NCI-H2107 (cell line): ENCODE measurements around the gene GLE1.

ENCODE experiments used
- DNase-seq: peaks from one replicate; lab custom pipeline; 2025; lab: John Stamatoyannopoulos, UW

GLE1 gene, protein sequence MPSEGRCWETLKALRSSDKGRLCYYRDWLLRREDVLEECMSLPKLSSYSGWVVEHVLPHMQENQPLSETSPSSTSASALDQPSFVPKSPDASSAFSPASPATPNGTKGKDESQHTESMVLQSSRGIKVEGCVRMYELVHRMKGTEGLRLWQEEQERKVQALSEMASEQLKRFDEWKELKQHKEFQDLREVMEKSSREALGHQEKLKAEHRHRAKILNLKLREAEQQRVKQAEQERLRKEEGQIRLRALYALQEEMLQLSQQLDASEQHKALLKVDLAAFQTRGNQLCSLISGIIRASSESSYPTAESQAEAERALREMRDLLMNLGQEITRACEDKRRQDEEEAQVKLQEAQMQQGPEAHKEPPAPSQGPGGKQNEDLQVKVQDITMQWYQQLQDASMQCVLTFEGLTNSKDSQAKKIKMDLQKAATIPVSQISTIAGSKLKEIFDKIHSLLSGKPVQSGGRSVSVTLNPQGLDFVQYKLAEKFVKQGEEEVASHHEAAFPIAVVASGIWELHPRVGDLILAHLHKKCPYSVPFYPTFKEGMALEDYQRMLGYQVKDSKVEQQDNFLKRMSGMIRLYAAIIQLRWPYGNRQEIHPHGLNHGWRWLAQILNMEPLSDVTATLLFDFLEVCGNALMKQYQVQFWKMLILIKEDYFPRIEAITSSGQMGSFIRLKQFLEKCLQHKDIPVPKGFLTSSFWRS

GRCh38 chr9:128504485-128505413 is at the start of gene GLE1:
Gene GLE1, plus strand, starts transcription at chr9:128504719. Its CDS starts 87 bp downstream, at chr9:128504806.
- peak; percentile 91 for DNase-seq

- no peak for DNase-seq
Measured at GRCh38 chr9:128454991-128455390, 49.5 kb upstream of the GLE1 start.

GRCh38 chr9:128455849-128456612 is 48.5 kb upstream of the GLE1 start, which contains the start of gene ODF2:
Gene ODF2, plus strand, starts transcription at chr9:128456006. Its CDS starts 86 bp downstream, at chr9:128456092.
- DNase-seq: peak; percentile 95

- DNase-seq: peak; percentile 35
Measured at GRCh38 chr9:128456613-128457061, 47.9 kb upstream of the GLE1 start.

- no peak for DNase-seq
Measured at GRCh38 chr9:128457207-128457606, 47.3 kb upstream of the GLE1 start.

DNA sequence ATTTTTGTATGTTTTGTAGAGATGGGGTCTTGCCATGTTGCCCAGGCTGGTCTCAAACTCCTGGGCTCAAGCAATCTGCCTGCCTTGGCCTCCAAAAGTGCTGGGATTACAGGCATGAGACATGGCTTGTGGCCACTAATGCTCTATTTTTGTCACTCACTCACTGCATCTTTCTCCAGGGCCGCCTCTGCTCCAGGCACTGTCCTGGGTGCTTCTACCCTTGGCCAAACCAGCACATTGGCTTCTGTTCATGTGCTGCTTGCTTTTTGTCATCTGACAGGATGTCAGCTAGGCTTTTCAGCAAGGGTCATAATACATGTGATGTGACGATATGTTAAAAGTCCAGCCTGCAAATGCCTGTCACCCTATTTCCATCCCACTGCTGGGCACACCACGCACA is 45.5 kb upstream of the GLE1 start:
- no peak for DNase-seq

DNA sequence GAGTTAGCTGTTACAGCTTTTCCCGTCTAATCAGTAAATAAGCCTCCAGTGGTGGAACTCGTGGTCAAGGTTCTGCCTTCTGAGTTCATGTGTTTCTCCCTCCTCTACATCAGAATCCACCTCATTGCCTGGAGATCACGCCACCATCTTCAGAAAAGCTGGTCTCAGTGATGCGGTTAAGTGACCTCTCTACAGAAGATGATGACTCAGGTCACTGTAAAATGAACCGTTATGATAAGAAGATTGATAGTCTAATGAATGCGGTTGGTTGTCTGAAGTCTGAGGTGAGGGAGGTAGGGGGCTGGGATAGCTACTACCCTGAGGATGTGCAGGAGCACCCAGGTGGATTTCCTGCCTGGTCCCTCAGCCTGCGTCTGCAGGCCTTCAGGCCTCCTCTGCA is 35.4 kb upstream of the GLE1 start:
- DNase-seq: no peak

DNA sequence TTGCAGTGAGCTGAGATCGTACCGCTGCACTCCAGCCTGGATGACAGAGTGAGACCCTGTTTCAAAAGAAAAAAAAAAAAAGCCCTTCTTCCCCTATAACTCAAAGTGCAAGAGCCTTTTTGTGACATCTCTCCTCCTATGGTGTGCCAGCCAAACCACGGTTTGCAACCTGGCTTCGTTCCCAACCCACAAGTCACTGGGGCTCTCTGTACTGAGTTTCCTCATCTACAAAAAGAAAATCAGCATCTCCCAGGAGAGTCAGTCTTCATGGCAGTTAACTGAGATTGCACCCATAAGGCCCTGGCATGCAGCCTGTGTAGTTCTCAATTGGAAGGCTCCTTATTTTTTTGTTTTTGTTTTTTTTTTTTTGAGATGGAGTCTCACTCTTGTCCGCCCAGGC is 34.0 kb upstream of the GLE1 start:
- no peak for DNase-seq

DNA sequence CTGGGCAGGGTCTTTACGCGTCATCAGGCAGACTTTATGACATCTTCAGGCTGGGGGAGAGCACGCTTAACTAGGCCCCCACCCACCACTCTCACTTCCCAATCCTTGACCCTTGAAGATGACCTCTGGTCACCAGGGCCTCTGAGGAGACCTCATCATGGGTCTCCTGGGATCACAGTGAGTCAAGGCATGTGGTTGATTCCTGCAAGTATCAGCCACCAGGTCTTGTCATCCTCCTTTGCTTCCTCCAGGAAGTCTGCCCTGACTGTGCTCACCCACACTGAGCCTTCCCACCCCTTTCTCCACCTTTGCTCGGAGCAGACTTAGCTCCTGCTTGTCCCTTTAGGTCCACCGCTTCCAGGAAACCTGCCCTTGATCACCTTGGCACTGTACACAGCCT is 31.4 kb upstream of the GLE1 start:
- DNase-seq: no peak

- DNase-seq: no peak
Measured at GRCh38 chr9:128475867-128476266, 28.7 kb upstream of the GLE1 start.

- DNase-seq: no peak
Measured at GRCh38 chr9:128479262-128479661, 25.3 kb upstream of the GLE1 start.

DNA sequence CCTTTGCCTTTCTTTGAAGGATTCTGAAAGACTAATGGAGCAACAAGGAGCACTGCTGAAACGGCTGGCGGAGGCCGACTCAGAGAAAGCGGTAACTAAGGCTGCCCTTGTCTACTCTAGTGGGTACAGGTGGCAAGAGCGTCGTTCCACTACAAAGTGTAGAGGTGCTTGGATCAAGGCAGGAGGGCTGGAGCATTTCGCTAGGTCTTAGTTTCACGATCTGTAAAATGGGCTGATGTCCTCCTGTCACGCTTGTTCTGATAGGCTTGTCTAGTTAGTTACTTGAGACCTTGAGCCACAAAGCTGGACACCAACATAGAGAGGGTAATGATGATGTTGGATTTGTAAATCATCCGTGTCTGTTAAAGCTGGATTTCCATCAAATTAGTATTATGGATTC is 23.0 kb upstream of the GLE1 start:
- no peak for DNase-seq

DNA sequence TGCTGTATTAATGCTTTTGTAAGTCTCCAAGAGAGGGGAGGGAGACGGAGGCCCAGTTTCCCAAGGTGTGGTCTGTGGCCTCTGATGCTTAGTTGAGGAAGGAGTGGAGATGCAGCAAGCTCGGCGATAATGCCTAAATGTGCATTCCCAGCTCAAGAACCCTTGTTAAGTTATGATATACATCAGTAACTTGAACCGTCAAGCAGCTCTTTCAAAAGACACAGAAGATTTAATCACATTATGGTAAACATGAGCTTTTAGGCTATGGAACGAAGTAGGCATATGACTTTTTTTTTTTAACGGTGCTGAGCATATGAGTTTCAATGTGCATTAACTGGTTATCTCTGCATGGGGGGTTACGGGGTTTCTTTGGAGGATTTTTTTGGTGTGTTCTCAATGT is 22.3 kb upstream of the GLE1 start:
- no peak for DNase-seq

GRCh38 chr9:128484686-128485413 is 19.7 kb upstream of the GLE1 start:
- DNase-seq: no peak

- DNase-seq: no peak
Measured at GRCh38 chr9:128485414-128485855, 19.1 kb upstream of the GLE1 start.

DNA sequence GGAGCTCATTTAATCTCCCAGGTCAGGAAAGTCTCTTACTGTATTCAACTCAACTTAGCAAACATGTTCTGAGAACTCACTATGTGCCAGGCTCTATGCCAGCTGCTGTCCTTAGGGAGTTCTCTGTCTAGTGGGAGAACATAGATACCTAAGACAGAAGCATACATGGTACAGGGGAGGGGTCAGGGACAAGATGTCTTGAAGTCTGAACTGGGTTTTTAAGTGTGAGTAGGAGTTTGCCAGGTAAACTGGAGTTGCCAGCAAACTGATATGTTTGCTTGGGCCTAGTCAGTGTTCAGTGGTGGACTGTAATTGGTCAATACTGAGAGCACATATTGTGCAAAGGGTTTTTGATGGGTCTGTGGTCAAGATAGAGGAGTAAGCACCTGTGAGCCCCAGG is 18.3 kb upstream of the GLE1 start:
- DNase-seq: no peak

GRCh38 chr9:128493424-128493823 is 11.1 kb upstream of the GLE1 start:
- no peak for DNase-seq

GRCh38 chr9:128494108-128494745 is 10.3 kb upstream of the GLE1 start:
- no peak for DNase-seq

- no peak for DNase-seq
Measured at GRCh38 chr9:128494746-128495129, 9.8 kb upstream of the GLE1 start.

GRCh38 chr9:128495296-128495695 is 9.2 kb upstream of the GLE1 start:
- no peak for DNase-seq
